Kidney (tissue), 14 donors: ENCODE data around the gene OBSCN. TPM values are rescaled to one million over a fixed set of nuclear protein-coding genes. Genes with fewer than 3 reads are reported as not detected.

Experiments used
- DNase-seq, 5 donors: peaks; one replicate each; pipeline ENCODE4 v3.0.0-alpha.2; 2013 to 2020
- FAIRE-seq: peaks from 2 replicates; lab custom pipeline; 2012; peaks lifted over from hg19 to GRCh38; lab: Jason Lieb, UNC
- H3K27ac ChIP-seq, 2 donors: one replicate each; pipeline ENCODE4 v1.7.0; 2013; ENCODE audit warnings: low read depth in 2 of 2, low read length in 2 of 2, inconsistent platforms in 1 of 2
- H3K27me3 ChIP-seq: one replicate; pipeline ENCODE4 v1.7.1; 2013; ENCODE audit warnings: low read length, inconsistent platforms; ENCODE audit not compliant: control insufficient read depth, insufficient read depth
- H3K36me3 ChIP-seq, 3 donors: one replicate each; pipeline versions ENCODE4 v1.7.0 to v1.7.1; 2013; ENCODE audit warnings: low read length in 3 of 3, control low read depth in 1 of 3, inconsistent platforms in 1 of 3; ENCODE audit not compliant: insufficient read depth in 3 of 3, control insufficient read depth in 2 of 3
- H3K4me1 ChIP-seq, 3 donors: one replicate each; pipeline versions ENCODE4 v1.7.0 to v1.7.1; 2013; ENCODE audit warnings: low read length in 3 of 3, inconsistent platforms in 1 of 3, low read depth in 1 of 3; ENCODE audit not compliant: control insufficient read depth in 2 of 3, insufficient read depth in 2 of 3
- H3K4me3 ChIP-seq, 3 donors: one replicate each; pipeline versions ENCODE4 v1.7.0 to v1.8.1; 2013; ENCODE audit warnings: low read length in 3 of 3, control low read depth in 1 of 3, inconsistent platforms in 1 of 3
- H3K9ac ChIP-seq, 3 donors: one replicate each; pipeline versions ENCODE4 v1.7.0 to v1.7.1; 2013; ENCODE audit warnings: low read length in 3 of 3, control low read depth in 1 of 3, inconsistent platforms in 1 of 3
- H3K9me3 ChIP-seq, 3 donors: one replicate each; pipeline versions ENCODE4 v1.7.0 to v1.7.1; 2013; ENCODE audit warnings: low read length in 3 of 3, control low read depth in 1 of 3, inconsistent platforms in 1 of 3; ENCODE audit not compliant: control insufficient read depth in 2 of 3, insufficient read depth in 1 of 3
- intact Hi-C: fragments of 100-400 bp; cut with DNase I; formaldehyde crosslinking; loops from one replicate; pipeline ENCODE4 v1.11.1; 2022
- polyA plus RNA-seq: library from polyadenylated mRNA; stranded (reverse); fragments of 350-450 nt; fragmentation: Illumina TruSeq; extraction: RNeasy Lipid Tissue Mini Kit (QIAGEN cat#74804); gene quantifications from one replicate; pipeline ENCODE4 v1.2.3, GENCODE V29; 2014; ENCODE audit warnings: low read depth, low replicate concordance; ENCODE audit not compliant: insufficient read depth
- total RNA-seq: library from RNA; stranded (reverse); fragmentation: NEBNext Ultra II Directional; extraction: Animal tissue kit (Norgen Biotek cat#: 25700); gene quantifications from one replicate; pipeline ENCODE4 v1.2.1, GENCODE V29; 2021
- TF ChIP-seq, protein P1 (sequence below): IDR thresholded peaks from 3 replicates; pipeline ENCODE4 v1.5.1; 2012; ENCODE audit warnings: mild to moderate bottlenecking, moderate library complexity, borderline replicate concordance; ENCODE audit not compliant: insufficient read depth; ENCODE audit errors: extremely low read depth
- donor health status: control.
- donor health status: control.
- donor health status: control.
- donor health status: control.
- donor health status: control.
- donor health status: DM: yes; HTN: yes; CAD: no.
- donor health status: Normal renal cell carcinoma (clear cell type).

Gene OBSCN
- total and polyA plus RNA-seq, 2 donors from 2014 or later: 14.5 to 30.0 TPM

DNA sequence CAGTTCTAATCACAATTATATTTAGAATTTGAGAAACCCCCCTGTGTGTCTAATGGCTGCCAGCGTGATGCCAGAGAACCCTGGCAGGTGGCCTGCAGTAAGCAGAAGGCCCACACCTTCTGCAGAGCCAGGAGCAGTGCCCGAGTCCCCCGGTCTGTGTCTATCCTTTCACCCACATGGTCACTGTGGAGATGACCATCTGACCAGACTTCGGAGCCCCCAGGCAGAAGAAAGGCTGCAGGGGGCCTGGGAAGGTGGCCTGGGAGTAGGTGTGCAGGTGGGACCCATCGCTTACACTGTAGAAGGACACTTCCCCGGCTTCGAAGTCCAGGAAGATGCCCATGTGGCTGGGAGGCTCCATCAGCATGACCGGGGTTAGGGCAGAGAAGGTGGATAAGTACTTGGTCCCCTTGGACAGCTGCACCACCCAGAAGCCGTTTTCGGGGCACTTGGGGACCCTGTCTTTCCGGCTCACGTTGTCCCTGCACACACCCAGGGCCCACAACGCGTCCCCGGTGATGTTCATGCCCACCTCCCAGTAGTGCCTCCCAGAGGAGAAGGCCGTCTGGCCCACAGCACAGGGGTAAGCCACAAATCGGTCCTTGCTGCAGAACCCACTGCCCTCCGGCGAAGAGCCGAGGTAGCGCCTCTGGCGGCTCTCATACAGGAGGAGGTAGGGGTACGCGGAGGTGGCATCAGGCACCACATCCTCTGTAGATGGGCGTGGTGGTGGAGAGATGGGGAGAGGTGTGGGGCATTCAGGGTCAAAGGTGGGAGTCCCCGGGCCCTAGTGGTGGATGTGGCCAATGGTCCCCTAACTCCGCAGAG, 200.4 kb downstream of the OBSCN start:
- no peaks in the 10 kb centered on the region for H3K36me3 ChIP-seq
- no peak overlapping the region for H3K9ac ChIP-seq
- no peaks in the 10 kb centered on the region for H3K9me3 ChIP-seq
- DNase-seq: peak in 1 of 5 donors; percentile 70
- no peak for FAIRE-seq
- peaks cover 2 to 29% (median 10%) of the 10 kb centered on the region in 3 donors for H3K4me1 ChIP-seq
- H3K27me3 ChIP-seq: no peaks in the 10 kb centered on the region
- no peak overlapping the region for H3K27ac ChIP-seq
- intact Hi-C loops: no loop called here
- H3K4me3 ChIP-seq: no peak overlapping the region
- TF ChIP-seq, protein P1, sequence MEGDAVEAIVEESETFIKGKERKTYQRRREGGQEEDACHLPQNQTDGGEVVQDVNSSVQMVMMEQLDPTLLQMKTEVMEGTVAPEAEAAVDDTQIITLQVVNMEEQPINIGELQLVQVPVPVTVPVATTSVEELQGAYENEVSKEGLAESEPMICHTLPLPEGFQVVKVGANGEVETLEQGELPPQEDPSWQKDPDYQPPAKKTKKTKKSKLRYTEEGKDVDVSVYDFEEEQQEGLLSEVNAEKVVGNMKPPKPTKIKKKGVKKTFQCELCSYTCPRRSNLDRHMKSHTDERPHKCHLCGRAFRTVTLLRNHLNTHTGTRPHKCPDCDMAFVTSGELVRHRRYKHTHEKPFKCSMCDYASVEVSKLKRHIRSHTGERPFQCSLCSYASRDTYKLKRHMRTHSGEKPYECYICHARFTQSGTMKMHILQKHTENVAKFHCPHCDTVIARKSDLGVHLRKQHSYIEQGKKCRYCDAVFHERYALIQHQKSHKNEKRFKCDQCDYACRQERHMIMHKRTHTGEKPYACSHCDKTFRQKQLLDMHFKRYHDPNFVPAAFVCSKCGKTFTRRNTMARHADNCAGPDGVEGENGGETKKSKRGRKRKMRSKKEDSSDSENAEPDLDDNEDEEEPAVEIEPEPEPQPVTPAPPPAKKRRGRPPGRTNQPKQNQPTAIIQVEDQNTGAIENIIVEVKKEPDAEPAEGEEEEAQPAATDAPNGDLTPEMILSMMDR: no peak

DNA sequence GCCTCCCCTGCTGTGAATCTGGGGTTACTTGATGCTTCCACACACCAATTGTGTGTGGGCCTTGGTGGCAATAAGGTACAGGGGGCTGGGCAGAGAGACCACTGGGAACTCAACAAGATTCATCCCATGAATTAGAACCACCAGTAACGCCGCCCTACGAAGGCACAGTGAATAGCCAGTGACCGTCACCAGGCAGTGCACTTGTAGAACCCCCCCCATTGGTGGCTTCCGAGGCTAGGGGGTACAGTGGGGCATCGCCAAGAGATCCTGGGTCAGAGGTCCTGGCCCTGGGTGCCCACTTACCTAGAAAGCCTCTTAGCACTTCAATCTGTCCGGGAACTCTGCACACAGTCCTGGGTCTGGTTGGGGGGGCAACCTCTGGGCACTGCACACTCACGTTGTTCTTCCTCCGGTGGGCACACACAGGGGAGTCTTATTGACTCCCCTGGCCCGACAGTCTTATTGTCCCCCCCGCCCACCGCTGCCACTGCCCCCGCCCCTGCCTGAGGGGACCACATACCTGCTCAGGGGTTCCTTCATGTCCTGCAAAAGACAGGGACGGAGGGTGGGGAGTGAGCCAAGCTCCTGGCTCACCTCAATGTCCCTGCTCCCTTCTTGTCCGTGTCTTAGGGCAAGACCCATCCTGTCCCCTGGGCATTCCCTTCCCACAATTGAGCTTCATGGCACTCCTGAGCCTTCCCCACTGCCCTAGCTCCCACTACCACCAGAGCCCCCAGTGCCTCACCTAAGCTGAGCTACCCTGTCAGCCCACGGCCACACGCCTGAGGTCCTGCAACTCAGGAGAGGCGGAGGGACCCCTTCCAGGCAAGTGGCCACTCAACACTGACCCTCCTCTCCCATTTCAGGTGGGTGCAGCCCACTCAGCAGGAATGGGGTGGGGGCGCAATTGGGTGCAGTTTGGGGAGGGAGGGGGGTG, 201.3 kb downstream of the OBSCN start:
- FAIRE-seq: no peak
- H3K27me3 ChIP-seq: no peaks in the 10 kb centered on the region
- DNase-seq: no peak

DNA sequence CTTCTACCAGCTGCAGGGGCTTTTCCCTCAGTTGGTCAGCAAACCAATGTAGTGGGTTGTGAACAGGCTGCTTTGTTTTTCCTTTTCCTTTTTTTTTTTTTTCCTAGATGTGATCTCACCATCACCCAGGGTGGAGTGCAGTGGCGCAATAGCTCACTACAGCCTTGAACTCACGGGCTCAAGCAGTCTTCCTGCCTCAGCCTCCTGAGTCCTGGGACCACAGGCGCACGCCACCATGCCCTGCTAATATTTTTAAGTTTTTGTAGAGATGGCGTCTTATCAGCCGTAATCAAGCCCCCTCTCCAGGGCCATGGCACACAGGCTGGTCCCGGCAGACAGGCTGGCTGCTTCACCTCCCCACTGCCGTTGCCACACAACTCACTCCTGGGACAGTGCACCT, 202.2 kb downstream of the OBSCN start:
- no peaks in the 10 kb centered on the region for H3K9me3 ChIP-seq
- no peaks in the 10 kb centered on the region for H3K36me3 ChIP-seq
- DNase-seq: no peak
- intact Hi-C loops: no loop called here
- TF ChIP-seq, protein P1: no peak
- no peak overlapping the region for H3K27ac ChIP-seq
- no peak overlapping the region for H3K4me3 ChIP-seq
- FAIRE-seq: no peak
- peaks cover under 1 to 18% (median 7%) of the 10 kb centered on the region in 3 donors for H3K4me1 ChIP-seq
- no peak overlapping the region for H3K9ac ChIP-seq
- H3K27me3 ChIP-seq: no peaks in the 10 kb centered on the region

More for the DNA sequence above, 201.3 kb downstream of the OBSCN start:
- H3K9me3 ChIP-seq: no peaks in the 10 kb centered on the region
- TF ChIP-seq, protein P1: no peak
- no peak overlapping the region for H3K27ac ChIP-seq
- H3K9ac ChIP-seq: no peak overlapping the region
- H3K4me3 ChIP-seq: no peak overlapping the region
- H3K36me3 ChIP-seq: no peaks in the 10 kb centered on the region
- intact Hi-C loops: no loop called here
- H3K4me1 ChIP-seq: peaks cover 2 to 25% (median 10%) of the 10 kb centered on the region in 3 donors
